ENCODE measurements around the gene RNASET2.

The RNASET2 gene

DNA sequence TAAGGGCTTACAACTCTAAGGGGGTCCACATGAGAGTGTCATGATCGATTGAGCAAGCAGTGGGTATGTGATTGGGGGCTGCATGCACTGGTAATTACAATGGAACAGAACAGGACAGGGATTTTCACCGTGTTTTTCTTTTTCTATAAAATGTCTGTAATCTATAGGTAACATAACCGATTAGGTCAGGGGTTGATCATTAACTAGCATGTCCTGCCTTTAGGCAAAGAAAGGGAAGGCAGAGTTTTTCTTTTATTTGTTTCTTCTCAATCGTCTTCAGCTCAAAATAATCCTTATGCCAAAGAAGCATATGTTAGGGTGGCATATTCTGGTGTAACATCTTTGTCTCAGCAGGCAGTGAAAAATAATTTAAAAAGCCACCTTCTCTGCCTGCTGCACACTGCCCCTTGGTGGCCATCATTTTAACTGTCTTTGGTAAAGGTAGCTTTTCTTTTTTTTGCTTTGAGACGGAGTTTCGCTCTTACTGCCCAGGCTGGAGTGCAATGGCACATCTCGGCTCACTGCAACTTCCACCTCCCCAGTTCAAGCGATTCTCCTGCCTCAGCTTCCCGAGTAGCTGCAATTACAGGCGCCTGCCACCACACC lies 33.2 kb upstream of the RNASET2 start:
- Histone ChIP-seq H3K9ac (ENCODE audit: low read length) (no peak overlapping the region), H3F3A (ENCODE audit: insufficient read depth, low read length) (no peaks in the 10 kb centered on the region), H3K79me2 (ENCODE audit: insufficient read depth, low read length) (no peaks in the 10 kb centered on the region), H3K27me3 (ENCODE audit: insufficient read depth, low read length) (no peaks in the 10 kb centered on the region), H3K9me3 (ENCODE audit: low read length) (no peaks in the 10 kb centered on the region), H2AFZ (ENCODE audit: low read length) (no peak overlapping the region), H3K27ac (ENCODE audit: low read depth, low read length, poor library complexity, severe bottlenecking) (no peak overlapping the region), H3K4me2 (ENCODE audit: low read length) (no peak overlapping the region), H3K36me3 (ENCODE audit: insufficient read depth, low read length) (peaks cover 26% of the 10 kb centered on the region), H4K20me1 (ENCODE audit: insufficient read depth, low read length) (no peaks in the 10 kb centered on the region), H3K9me2 (ENCODE audit: low read depth, low read length) (no peaks in the 10 kb centered on the region), H3K4me3 (ENCODE audit: low read depth, low read length, poor library complexity, severe bottlenecking) (no peak overlapping the region), H3K4me1 (ENCODE audit: insufficient read depth, low read length, severe bottlenecking) (no peaks in the 10 kb centered on the region)
- no peak for TF ChIP-seq EZH2 (IDR thresholded peaks at IDR 0.05; ENCODE audit: borderline replicate concordance, low read length)
- TF ChIP-seq, protein P1, sequence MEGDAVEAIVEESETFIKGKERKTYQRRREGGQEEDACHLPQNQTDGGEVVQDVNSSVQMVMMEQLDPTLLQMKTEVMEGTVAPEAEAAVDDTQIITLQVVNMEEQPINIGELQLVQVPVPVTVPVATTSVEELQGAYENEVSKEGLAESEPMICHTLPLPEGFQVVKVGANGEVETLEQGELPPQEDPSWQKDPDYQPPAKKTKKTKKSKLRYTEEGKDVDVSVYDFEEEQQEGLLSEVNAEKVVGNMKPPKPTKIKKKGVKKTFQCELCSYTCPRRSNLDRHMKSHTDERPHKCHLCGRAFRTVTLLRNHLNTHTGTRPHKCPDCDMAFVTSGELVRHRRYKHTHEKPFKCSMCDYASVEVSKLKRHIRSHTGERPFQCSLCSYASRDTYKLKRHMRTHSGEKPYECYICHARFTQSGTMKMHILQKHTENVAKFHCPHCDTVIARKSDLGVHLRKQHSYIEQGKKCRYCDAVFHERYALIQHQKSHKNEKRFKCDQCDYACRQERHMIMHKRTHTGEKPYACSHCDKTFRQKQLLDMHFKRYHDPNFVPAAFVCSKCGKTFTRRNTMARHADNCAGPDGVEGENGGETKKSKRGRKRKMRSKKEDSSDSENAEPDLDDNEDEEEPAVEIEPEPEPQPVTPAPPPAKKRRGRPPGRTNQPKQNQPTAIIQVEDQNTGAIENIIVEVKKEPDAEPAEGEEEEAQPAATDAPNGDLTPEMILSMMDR (IDR thresholded peaks at IDR 0.05; ENCODE audit: low read length): peak; percentile 68

DNA sequence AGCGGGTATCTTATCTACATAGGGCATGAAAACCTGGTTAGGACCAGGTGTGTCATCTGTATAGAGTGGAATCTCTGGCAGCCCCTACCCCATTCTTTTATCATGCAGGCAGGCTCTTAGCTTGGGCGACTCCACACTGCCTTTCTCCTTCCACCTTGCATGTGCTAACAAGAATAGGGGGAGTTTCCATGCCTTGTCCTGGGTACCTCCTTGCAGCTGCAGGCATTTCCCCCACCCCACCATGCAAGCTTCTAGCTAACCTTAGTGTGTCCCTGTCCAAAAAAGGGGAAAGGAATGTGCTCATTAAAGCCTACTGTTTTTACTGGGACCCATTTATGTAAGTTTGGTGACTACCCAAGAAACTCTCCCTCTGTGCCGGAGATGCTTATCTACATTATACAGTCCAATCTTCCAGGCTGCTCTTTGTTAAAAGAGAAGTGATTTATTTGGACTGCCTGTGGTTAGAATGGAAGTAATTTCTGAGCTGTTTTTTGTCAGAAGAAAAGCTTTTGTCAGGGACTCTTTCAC lies 32.4 kb upstream of the RNASET2 start:
- H3K4me3 ChIP-seq (ENCODE audit: low read depth, low read length, poor library complexity, severe bottlenecking): no peak overlapping the region
- H3K4me1 ChIP-seq (ENCODE audit: insufficient read depth, low read length, severe bottlenecking): no peaks in the 10 kb centered on the region
- no peak overlapping the region for H3K4me2 ChIP-seq (ENCODE audit: low read length)
- no peaks in the 10 kb centered on the region for H3K79me2 ChIP-seq (ENCODE audit: insufficient read depth, low read length)
- H2AFZ ChIP-seq (ENCODE audit: low read length): no peak overlapping the region
- no peak overlapping the region for H3K27ac ChIP-seq (ENCODE audit: low read depth, low read length, poor library complexity, severe bottlenecking)
- no peak overlapping the region for H3K9ac ChIP-seq (ENCODE audit: low read length)
- H3K36me3 ChIP-seq (ENCODE audit: insufficient read depth, low read length): peaks cover 30% of the 10 kb centered on the region
- H3F3A ChIP-seq (ENCODE audit: insufficient read depth, low read length): no peaks in the 10 kb centered on the region
- H3K27me3 ChIP-seq (ENCODE audit: insufficient read depth, low read length): no peaks in the 10 kb centered on the region
- H3K9me2 ChIP-seq (ENCODE audit: low read depth, low read length): no peaks in the 10 kb centered on the region
- no peaks in the 10 kb centered on the region; the same call in 1 of the 2 replicates for H3K9me3 ChIP-seq (ENCODE audit: low read length)
- H4K20me1 ChIP-seq (ENCODE audit: insufficient read depth, low read length): no peaks in the 10 kb centered on the region
- TF ChIP-seq EZH2 (IDR thresholded peaks at IDR 0.05; ENCODE audit: borderline replicate concordance, low read length): no peak
- TF ChIP-seq, protein P1 (IDR thresholded peaks at IDR 0.05; ENCODE audit: low read length): no peak

DNA sequence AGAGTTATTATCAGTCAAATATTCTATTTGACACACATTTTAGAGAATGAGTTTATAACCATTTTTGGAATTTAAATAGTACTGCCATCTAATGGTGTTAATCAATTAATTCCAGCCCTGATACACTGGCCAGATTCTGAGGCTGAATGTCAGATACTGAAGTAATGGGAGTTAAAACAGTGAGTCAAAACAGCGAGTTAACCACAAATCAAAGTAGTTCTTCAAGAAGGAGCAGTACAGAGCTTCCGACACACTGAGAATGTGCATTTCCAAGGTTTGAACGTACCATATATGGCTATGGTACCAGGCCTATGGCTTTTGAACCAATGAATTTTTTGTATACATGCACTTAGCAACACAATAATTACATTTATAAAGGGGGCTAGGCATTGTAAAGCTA lies 31.6 kb upstream of the RNASET2 start:
- TF ChIP-seq EZH2 (IDR thresholded peaks at IDR 0.05; ENCODE audit: borderline replicate concordance, low read length): no peak
- TF ChIP-seq, protein P1 (IDR thresholded peaks at IDR 0.05; ENCODE audit: low read length): no peak
- peaks cover 29% of the 10 kb centered on the region for H3K36me3 ChIP-seq (ENCODE audit: insufficient read depth, low read length)
- H3K9me3 ChIP-seq (ENCODE audit: low read length): no peaks in the 10 kb centered on the region; the same call in 1 of the 2 replicates
- H3K9ac ChIP-seq (ENCODE audit: low read length): no peak overlapping the region
- H3K4me3 ChIP-seq (ENCODE audit: low read depth, low read length, poor library complexity, severe bottlenecking): no peak overlapping the region
- H3K79me2 ChIP-seq (ENCODE audit: insufficient read depth, low read length): no peaks in the 10 kb centered on the region
- no peak overlapping the region for H3K27ac ChIP-seq (ENCODE audit: low read depth, low read length, poor library complexity, severe bottlenecking)
- no peaks in the 10 kb centered on the region for H3K9me2 ChIP-seq (ENCODE audit: low read depth, low read length)
- H3K4me2 ChIP-seq (ENCODE audit: low read length): no peak overlapping the region
- no peaks in the 10 kb centered on the region for H4K20me1 ChIP-seq (ENCODE audit: insufficient read depth, low read length)
- H3K27me3 ChIP-seq (ENCODE audit: insufficient read depth, low read length): no peaks in the 10 kb centered on the region
- H3F3A ChIP-seq (ENCODE audit: insufficient read depth, low read length): no peaks in the 10 kb centered on the region
- H2AFZ ChIP-seq (ENCODE audit: low read length): no peak overlapping the region
- H3K4me1 ChIP-seq (ENCODE audit: insufficient read depth, low read length, severe bottlenecking): no peaks in the 10 kb centered on the region

Measured in OCI-LY1 (cell line).